Vagina (tissue), 2 donors: Measurements from ENCODE around the gene ALOX15B. TPM values are rescaled to one million over a fixed set of nuclear protein-coding genes. Genes with fewer than 3 reads are reported as not detected.

Source experiments
- DNase-seq, 2 donors: peaks; one replicate each; pipeline ENCODE4 v3.0.0-alpha.2; 2017; ENCODE audit errors: extremely low spot score in 2 of 2
- H3K27ac ChIP-seq: fragments of 200-600 bp; sonication (generic); one replicate; pipeline ENCODE4 v1.5.1; 2019
- H3K27me3 ChIP-seq: fragments of 200-600 bp; sonication (generic); one replicate; pipeline ENCODE4 v1.5.1; 2019
- H3K36me3 ChIP-seq, 2 donors: fragments of 200-600 bp; sonication (generic); one replicate each; pipeline ENCODE4 v1.5.1; 2017 to 2019
- H3K4me1 ChIP-seq: fragments of 200-600 bp; sonication (generic); one replicate; pipeline ENCODE4 v1.5.1; 2019
- H3K4me3 ChIP-seq, 2 donors: fragments of 200-600 bp; sonication (generic); 1 replicate in 1 of 2; 2 replicates in 1 of 2; pipeline ENCODE4 v1.5.1; 2016 to 2019
- H3K9me3 ChIP-seq: fragments of 200-600 bp; sonication (generic); one replicate; pipeline ENCODE4 v1.5.1; 2019
- CTCF ChIP-seq, 3 experiments: fragments of 450-650 bp in 2 of 3; fragments of 200-600 bp in 1 of 3; sonication (generic) in 1 of 3; IDR thresholded peaks; one replicate each; pipeline ENCODE4 v1.5.1; 2017 to 2019; ENCODE audit warnings: antibody characterized with exemption in 3 of 3, mild to moderate bottlenecking in 2 of 3, moderate library complexity in 2 of 3
- POLR2A ChIP-seq, 2 donors: fragments of 450-650 bp; IDR thresholded peaks; one replicate each; pipeline ENCODE4 v1.6.1; 2017; ENCODE audit warnings: antibody characterized with exemption in 2 of 2, mild to moderate bottlenecking in 2 of 2, moderate library complexity in 2 of 2
- POLR2AphosphoS5 ChIP-seq, 2 donors: sonication (generic); formaldehyde crosslinking; IDR thresholded peaks; one replicate each; pipeline ENCODE4 v1.9.0; 2017; ENCODE audit warnings: antibody characterized with exemption in 2 of 2, mild to moderate bottlenecking in 2 of 2, low read depth in 1 of 2; ENCODE audit not compliant: insufficient read depth in 1 of 2
- intact Hi-C: fragments of 100-400 bp; cut with DNase I; formaldehyde crosslinking; loops from one replicate; pipeline ENCODE4 v1.15.1; 2023
- total RNA-seq: library from RNA; depleted of rRNA; stranded (reverse); fragments of >200 nt; gene quantifications from one replicate; pipeline ENCODE4 v1.2.3, GENCODE V29; 2016

The ALOX15B gene
- total RNA-seq, result 28.7 TPM

GRCh38 chr17:8038954-8039610 lies at the start of gene ALOX15B:
Gene ALOX15B, plus strand, starts transcription at chr17:8039059. Its CDS starts 97 bp downstream, at chr17:8039156.
- Histone ChIP-seq H3K27me3 (no peaks in the 10 kb centered on the region), H3K4me1 (peaks cover 25% of the 10 kb centered on the region), H3K9me3 (no peaks in the 10 kb centered on the region), H3K4me3 (peak within 1 kb of the TSS; percentile 26 to 47), H3K27ac (peak within 1 kb of the TSS; percentile 33), H3K36me3 (no peaks in the 10 kb centered on the region)
- peak in 1 of 2 donors; percentile 80 for DNase-seq
- intact Hi-C loops, result no loop called here
- peak in 1 of 2 donors; percentile 20 for TF ChIP-seq POLR2AphosphoS5 (IDR thresholded peaks at IDR 0.05; ENCODE audit: insufficient read depth in 1 of 2, low read depth in 1 of 2)
- no peak for TF ChIP-seq CTCF (IDR thresholded peaks at IDR 0.05)

GRCh38 chr17:7989781-7990655 lies 48.8 kb upstream of the ALOX15B start:
- TF ChIP-seq CTCF (IDR thresholded peaks at IDR 0.05), result peak; percentile 90 to 98 (median 93)
- no peak for TF ChIP-seq POLR2A (IDR thresholded peaks at IDR 0.05)
- TF ChIP-seq POLR2AphosphoS5 (IDR thresholded peaks at IDR 0.05; ENCODE audit: insufficient read depth in 1 of 2, low read depth in 1 of 2), result peak in 1 of 2 donors; percentile 62

GRCh38 chr17:7992516-7992915 lies 46.3 kb upstream of the ALOX15B start:
- H3K4me3 ChIP-seq, result no peak overlapping the region
- no peaks in the 10 kb centered on the region for H3K9me3 ChIP-seq
- TF ChIP-seq POLR2A (IDR thresholded peaks at IDR 0.05) (no peak), CTCF (IDR thresholded peaks at IDR 0.05) (no peak), POLR2AphosphoS5 (IDR thresholded peaks at IDR 0.05; ENCODE audit: insufficient read depth in 1 of 2, low read depth in 1 of 2) (no peak)
- no peaks in the 10 kb centered on the region for H3K27me3 ChIP-seq
- H3K4me1 ChIP-seq, result peaks cover 10% of the 10 kb centered on the region
- DNase-seq, result no peak
- intact Hi-C loops, result no loop called here
- H3K36me3 ChIP-seq, result no peaks in the 10 kb centered on the region
- no peak overlapping the region for H3K27ac ChIP-seq

More at GRCh38 chr17:7989781-7990655, 48.8 kb upstream of the ALOX15B start:
- peaks cover 10% of the 10 kb centered on the region for H3K4me1 ChIP-seq
- no peak for DNase-seq
- H3K27ac ChIP-seq, result peak overlapping the region; percentile 60
- H3K9me3 ChIP-seq, result no peaks in the 10 kb centered on the region
- intact Hi-C loops, result loop anchor here (5.0 kb wide), 2 partner anchors 128 to 168 kb away; no protein-coding TSS in a partner anchor
- H3K36me3 ChIP-seq, result no peaks in the 10 kb centered on the region
- no peaks in the 10 kb centered on the region for H3K27me3 ChIP-seq
- H3K4me3 ChIP-seq, result peak overlapping the region; percentile 54 to 56

- no peak for DNase-seq
- H3K27me3 ChIP-seq, result no peaks in the 10 kb centered on the region
- TF ChIP-seq POLR2A (IDR thresholded peaks at IDR 0.05) (no peak), POLR2AphosphoS5 (IDR thresholded peaks at IDR 0.05; ENCODE audit: insufficient read depth in 1 of 2, low read depth in 1 of 2) (no peak), CTCF (IDR thresholded peaks at IDR 0.05) (no peak)
Observed at GRCh38 chr17:7992924-7993323, 45.9 kb upstream of the ALOX15B start.

More at GRCh38 chr17:7992924-7993323, 45.9 kb upstream of the ALOX15B start:
- Histone ChIP-seq H3K9me3 (no peaks in the 10 kb centered on the region), H3K36me3 (no peaks in the 10 kb centered on the region), H3K4me3 (no peak overlapping the region), H3K27ac (no peak overlapping the region), H3K4me1 (peaks cover 10% of the 10 kb centered on the region)
- intact Hi-C loops, result no loop called here
